Measurements from ENCODE around the gene LAD1.

LAD1 gene

GRCh38 chr1:201361652-201362504 is 37.2 kb downstream of the LAD1 start:
- no peak for DNase-seq

GRCh38 chr1:201360901-201361651 is 38.0 kb downstream of the LAD1 start:
- DNase-seq, result no peak

DNA sequence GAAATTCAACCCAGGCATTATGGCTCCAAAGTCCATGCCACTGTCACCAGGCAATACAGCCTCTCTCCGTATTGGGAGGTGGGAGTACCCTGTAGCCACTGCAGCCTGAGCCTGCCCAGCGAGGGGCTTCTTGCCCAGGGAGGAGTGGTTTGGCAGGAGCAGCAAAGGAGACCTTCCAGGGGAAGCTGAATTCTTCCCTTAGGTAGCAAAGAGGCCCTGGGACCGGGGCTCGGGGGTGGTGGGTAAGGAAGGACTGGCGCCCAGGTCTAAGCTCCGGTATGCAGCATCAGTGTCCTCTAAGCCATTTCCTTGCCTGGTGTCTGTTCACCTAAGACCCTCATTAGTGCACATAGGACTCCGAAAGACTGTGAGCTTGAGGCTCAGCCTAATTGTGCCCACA is 38.6 kb downstream of the LAD1 start:
- no peak for DNase-seq

DNA sequence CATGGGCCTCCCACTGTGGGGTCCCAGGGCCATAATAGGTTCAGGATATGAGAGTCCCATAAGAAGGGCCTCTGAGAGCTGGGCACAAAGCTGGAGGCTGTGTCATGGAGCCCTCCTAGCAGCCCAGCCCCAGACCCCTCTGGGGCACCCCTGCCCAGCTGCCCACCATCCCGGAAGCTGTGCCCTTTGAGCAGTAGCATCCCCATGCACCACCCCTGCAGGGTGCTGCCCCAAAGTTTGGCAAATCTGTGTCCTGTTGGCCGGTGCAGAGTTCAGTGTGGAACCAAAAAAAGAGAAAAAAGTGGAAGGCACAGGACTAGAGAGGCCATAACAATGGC is 39.3 kb downstream of the LAD1 start:
- DNase-seq, result no peak

GRCh38 chr1:201359031-201359872 is 39.9 kb downstream of the LAD1 start:
- no peak for DNase-seq

DNA sequence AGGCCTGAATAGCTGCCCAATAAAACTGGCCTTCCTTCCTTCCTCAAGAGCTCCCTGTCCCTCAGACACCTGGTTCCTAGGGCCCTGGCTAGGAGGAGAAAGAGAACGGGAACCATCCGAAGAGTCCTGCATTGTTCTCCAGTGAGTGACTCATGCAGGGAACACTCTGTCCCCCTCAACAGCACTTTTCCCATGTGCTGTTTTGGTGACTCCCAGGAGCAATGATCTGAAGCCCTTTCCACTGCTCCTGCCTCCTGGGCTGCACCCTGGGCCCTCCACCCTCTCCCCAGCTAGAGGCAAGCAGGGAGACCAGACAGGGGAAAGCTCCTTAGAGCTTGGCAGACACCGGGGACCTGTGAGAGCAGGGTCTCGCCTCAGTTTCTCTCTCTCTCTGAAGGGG is 40.5 kb downstream of the LAD1 start:
- DNase-seq, result no peak

- DNase-seq, result no peak
Measured at GRCh38 chr1:201357636-201358348, 41.3 kb downstream of the LAD1 start.

- DNase-seq, result no peak
Measured at GRCh38 chr1:201357211-201357610, 41.9 kb downstream of the LAD1 start.

GRCh38 chr1:201356701-201357100 is 42.4 kb downstream of the LAD1 start:
- no peak for DNase-seq

DNA sequence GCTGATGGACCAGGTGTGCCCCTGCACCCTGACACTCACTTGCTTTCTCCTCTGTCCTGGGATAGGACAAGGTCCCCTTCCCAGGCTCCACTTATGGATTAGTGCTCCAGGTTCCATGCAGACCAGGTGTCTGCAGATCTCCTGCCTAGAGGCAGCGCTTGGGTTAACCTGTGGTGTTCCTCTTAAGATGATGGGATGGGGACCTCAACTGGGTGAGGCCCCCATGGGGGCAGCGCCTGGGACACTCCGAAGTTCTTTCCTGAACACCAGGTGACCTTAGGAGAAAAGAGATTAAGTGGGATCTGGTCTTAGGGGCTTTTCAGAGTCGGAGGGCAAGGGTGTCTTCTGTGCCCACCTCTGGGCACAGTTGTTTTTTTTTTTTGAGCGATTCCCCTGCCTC is 42.9 kb downstream of the LAD1 start:
- no peak for DNase-seq

DNA sequence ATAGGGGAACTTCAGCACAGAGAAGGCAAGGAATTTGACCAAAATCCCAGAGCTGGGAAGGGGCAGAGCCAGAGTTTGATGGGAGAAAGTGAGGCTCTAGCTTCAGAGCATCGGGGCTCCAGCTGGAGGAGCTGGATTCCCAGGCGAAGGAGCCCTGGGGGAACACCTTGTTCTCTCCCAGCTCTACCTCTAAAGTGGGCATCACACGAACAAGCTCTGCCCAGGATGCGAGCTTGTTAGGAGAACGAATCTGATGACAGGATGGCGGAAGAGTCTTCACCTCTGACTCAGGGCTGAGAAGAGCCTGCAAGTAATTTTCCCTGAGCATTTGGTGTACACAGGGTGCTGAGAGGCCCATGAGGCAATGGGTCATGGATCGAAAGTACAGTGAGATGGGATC is 43.7 kb downstream of the LAD1 start:
- DNase-seq, result no peak

DNA sequence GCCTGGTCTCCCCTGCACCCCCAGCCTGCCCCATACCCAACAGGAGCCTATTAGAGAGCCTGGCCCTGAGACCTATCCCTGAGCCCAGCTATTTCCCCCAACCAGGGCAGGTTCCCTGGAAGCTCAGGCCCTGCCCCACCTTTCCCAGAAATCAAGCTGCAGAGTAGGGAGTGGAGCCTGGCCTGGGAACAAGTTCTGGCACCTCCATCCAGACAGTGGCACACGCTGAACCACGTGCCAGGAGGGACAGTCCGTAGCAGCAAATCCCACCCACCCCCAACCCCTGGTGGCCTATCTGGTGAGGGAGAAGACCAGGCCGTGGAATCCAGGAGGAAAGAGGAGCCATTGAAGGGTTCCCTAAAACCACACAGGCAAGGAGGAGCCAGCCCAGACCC is 44.2 kb downstream of the LAD1 start:
- no peak for DNase-seq

GRCh38 chr1:201354151-201354900 is 44.8 kb downstream of the LAD1 start:
- no peak for DNase-seq

DNA sequence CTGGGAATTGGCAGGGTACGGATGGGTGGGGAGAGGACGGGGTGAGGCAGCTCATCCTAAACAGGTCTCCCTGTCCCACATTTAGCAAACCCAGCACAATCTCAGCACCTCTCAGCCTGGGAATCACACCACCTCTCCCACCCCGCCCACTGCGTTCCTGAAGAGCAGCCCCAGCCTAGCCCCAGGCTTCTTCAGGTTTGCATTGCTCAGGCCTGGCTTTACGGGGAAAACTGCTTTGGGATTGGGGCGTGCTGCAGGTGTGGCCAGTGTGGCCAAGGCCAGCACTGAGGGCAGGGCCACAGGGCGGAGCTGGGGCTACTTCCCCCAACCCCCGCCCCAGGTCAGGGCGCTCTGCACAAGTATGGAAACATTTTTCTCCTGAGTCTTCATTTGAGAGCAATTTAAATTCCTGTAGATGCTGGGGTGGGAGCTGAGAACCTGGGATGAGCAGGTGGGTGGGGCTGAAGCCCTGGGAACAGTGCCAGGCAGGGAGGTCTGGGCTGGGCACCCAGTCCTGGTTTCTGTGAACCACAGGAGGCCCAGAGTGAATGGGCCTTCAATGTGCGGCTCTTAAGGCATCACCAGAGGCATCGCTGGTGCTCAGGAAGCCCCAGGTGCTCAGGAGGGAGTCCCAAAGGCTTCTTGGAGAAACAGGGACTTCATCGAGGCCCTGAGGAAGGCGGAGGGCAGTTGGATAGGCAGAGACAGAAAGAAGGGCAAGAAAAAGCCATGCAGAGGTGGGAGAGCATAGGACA is 45.8 kb downstream of the LAD1 start:
- DNase-seq, result no peak

DNA sequence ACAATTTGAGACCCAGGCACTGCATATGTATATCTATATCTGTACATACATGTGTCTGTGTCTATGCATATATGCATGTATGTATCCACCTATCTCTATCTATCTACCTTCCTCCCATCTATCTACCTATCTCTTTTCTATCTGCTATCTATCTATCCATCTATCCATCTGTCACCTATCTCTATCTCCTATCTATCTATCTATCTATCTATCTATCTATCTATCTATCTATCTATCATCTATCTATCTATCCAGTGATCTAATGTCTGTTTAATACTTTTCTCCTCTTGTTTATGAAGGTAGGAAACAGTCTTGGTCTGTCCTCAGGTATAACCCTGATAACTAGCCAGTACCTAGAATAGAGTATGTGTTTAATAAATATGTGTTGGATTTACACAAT is 47.5 kb downstream of the LAD1 start:
- no peak for DNase-seq

DNA sequence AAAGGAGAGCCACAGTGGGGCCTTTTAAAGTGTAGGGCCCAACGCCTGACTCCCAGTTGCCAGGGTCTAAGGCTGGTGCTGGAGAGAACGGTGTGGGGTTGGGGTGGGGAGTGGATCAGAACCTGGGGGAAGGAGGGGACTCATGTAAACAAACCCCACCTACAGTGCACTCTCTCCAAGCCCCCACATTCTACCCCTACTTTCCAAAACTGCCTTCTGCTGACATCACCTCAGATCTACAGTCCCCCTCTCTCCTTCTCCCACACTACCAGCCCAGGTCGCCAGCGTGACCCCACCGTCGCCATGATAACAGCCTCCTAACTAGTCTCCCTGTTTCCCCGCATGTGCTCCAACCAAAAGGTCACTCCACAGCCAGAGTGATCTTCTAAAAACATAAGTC is 48.2 kb downstream of the LAD1 start:
- no peak for DNase-seq

- no peak for DNase-seq
Measured at GRCh38 chr1:201350361-201350725, 48.8 kb downstream of the LAD1 start.

DNA sequence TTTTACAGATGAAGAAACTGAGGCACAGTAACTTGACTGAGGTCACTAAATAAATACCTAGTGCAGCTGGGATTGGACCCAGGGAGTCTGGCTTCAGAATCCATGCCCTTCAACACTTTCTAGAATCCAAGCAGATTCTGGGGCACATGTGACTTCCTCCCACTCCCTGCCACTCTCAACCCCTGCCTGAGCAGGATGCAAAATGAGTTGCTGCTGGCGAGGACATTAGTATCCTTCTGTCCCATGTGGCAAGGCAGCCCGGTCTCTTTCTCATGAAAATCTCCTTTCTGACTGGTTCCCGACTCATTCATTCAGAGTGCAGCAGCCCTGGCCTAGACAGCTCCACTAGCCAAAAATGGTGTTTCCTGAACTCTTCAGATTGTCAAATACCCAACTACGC is 50.0 kb downstream of the LAD1 start:
- no peak for DNase-seq

DNA sequence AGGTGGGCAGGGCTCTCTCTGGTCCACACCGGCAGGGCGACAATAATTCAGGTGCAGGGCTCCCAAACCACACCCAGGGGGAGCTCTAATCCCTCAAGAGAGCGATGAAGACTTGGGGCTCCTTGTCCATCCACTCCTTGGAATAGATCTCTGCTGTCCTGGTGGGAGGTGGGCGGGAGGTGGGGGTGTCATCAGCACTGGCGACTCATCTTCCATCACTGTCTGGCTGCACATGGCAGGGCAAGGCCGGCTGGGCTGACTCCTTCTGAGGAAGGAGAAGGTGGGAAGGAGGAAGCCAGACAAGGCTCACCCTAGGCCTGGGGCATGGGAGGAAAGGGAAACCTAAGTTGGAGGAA is 50.9 kb downstream of the LAD1 start:
- no peak for DNase-seq

DNA sequence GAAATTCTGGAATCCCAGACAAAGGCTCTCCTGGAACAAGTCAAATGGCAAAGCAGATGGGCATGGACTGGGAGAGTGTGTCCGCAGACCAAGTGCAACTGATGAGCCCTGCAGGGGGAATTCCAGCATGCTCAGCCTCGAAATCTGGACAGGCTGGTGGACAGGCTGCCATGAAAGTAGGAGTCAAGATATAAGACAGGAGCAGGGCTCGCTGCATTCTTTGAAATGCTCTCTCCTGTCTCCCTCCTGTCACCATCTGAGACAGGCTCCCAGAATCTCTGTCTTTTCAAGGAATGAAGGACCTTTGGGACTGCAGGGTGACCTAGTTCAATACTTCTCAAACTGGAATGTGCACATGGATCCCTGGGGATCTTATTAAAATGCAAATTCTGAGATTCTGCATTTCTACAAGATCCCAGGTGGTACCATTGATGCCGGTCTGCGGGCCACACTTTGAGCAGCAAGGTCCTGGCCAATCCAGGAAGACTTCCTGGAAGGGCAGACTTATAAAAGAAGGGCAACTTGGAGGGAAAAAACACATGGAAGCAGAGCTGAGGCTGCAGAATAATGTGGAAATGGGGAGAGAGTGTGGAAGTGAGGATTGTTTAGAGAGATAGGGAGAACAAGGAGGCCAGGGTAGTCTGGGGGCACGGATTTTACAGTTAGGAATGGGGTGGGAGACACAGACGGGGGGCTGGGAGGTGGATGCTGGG is 51.5 kb downstream of the LAD1 start:
- no peak for DNase-seq

DNA sequence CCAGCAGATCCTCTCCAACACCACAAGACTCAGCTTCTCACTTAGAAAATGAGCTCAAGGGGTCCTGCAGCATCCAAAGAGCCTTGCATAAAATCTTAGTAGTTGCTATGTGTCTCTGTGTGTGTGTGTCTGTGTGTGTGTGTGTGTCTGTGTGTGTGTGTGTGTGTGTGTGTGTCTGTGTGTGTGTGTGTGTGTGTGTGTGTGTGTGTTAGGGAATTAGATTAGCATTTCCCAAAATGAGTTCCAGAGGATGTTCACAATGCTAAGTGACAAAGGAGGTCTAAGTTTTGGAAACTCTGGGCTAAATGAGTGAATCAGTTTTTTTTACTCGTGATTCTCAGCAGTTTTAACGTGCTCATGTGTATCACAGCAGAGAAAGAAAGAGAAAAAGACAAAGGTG is 52.1 kb downstream of the LAD1 start:
- no peak for DNase-seq
